OCI-LY7 (cell line): ENCODE measurements around the gene BCKDHB. TPM values are rescaled to one million over a fixed set of nuclear protein-coding genes. Genes with fewer than 3 reads are reported as not detected.

Experiments used
- BruUV-seq: library from RNA; stranded (reverse); fragments of 400-500 nt; replicated peaks from 2 replicates; lab custom pipeline; 2021; lab: Mats Ljungman, UMichigan
- CTCF ChIA-PET: fragments of 300-600 bp; sonication (Branson Sonifier 250); formaldehyde crosslinking; loops from one replicate; lab custom pipeline; 2022; ENCODE audit warnings: antibody characterized with exemption; ENCODE audit not compliant: unreplicated experiment; lab: Charles Lee
- POLR2A ChIA-PET: fragments of 300-600 bp; sonication (Branson Sonifier 250); formaldehyde crosslinking; loops from one replicate; lab custom pipeline; 2022; ENCODE audit warnings: antibody characterized with exemption; lab: Charles Lee
- DNase-seq: peaks from one replicate; pipeline ENCODE4 v3.0.0-alpha.2; 2015; ENCODE audit warnings: low spot score
- H2AFZ ChIP-seq: fragments of 200-600 bp; sonication (generic), shearing (Covaris generic); 2 replicates; pipeline ENCODE4 v1.6.1; 2014; ENCODE audit warnings: mild to moderate bottlenecking, antibody characterized with exemption, low read length, moderate library complexity
- H3K27ac ChIP-seq: fragments of 200-600 bp; sonication (generic); 2 replicates; pipeline ENCODE4 v1.5.1; 2014; ENCODE audit warnings: mixed run types, low read depth, mild to moderate bottlenecking, moderate library complexity, low read length, inconsistent platforms; ENCODE audit not compliant: poor library complexity, severe bottlenecking
- H3K36me3 ChIP-seq: fragments of 200-600 bp; sonication (generic); 2 replicates; pipeline ENCODE4 v1.6.1; 2014; ENCODE audit warnings: mild to moderate bottlenecking, antibody characterized with exemption, low read length, moderate library complexity, mixed read lengths; ENCODE audit not compliant: insufficient read depth
- H3K4me1 ChIP-seq: fragments of 200-600 bp; sonication (generic); 2 replicates; pipeline ENCODE4 v1.5.1; 2014; ENCODE audit warnings: mild to moderate bottlenecking, low read length; ENCODE audit not compliant: insufficient read depth, poor library complexity, severe bottlenecking
- H3K4me2 ChIP-seq: fragments of 200-600 bp; sonication (generic); 2 replicates; pipeline ENCODE4 v1.6.1; 2014; ENCODE audit warnings: mild to moderate bottlenecking, low read length
- H3K4me3 ChIP-seq: fragments of 200-600 bp; sonication (generic); 2 replicates; pipeline ENCODE4 v1.5.1; 2014; ENCODE audit warnings: mild to moderate bottlenecking, low read depth, low read length; ENCODE audit not compliant: poor library complexity, severe bottlenecking
- H3K79me2 ChIP-seq: fragments of 200-600 bp; sonication (generic); 2 replicates; pipeline ENCODE4 v1.6.1; 2016; ENCODE audit warnings: low read depth, mild to moderate bottlenecking, low read length, moderate library complexity, mixed read lengths; ENCODE audit not compliant: insufficient read depth
- H3K9me2 ChIP-seq: fragments of 200-600 bp; sonication (generic); 2 replicates; pipeline ENCODE4 v1.6.1; 2016; ENCODE audit warnings: mild to moderate bottlenecking, low read length, mixed read lengths; ENCODE audit not compliant: insufficient read depth
- H3K9me3 ChIP-seq: fragments of 200-600 bp; sonication (generic); 2 replicates; pipeline ENCODE4 v1.6.1; 2014; ENCODE audit warnings: mild to moderate bottlenecking, mixed run types, low read length, mixed read lengths
- H4K20me1 ChIP-seq: fragments of 200-600 bp; sonication (generic); 2 replicates; pipeline ENCODE4 v1.6.1; 2014; ENCODE audit warnings: mild to moderate bottlenecking, antibody characterized with exemption, low read length, moderate library complexity, mixed read lengths; ENCODE audit not compliant: insufficient read depth
- EZH2phosphoT487 ChIP-seq: fragments of 200-600 bp; sonication (generic); IDR thresholded peaks from 2 replicates; pipeline ENCODE4 v1.6.1; 2018; ENCODE audit warnings: low read depth, borderline replicate concordance, mild to moderate bottlenecking, mixed run types, antibody characterized with exemption, low read length, moderate library complexity, mixed read lengths
- intact Hi-C: fragments of 100-400 bp; cut with micrococcal nuclease; formaldehyde crosslinking; loops from one replicate; pipeline ENCODE4 v1.10.0; 2022; ENCODE audit not compliant: unreplicated experiment
- total RNA-seq, 2 experiments: library from RNA; depleted of rRNA in 1 of 2; stranded (reverse); fragments of >200 nt in 1 of 2; shearing (Covaris generic) in 1 of 2; gene quantifications; 2 replicates each; pipeline ENCODE4 v1.2.3, GENCODE V29; 2014 to 2022
- TF ChIP-seq, protein P1 (sequence below): fragments of 200-600 bp; sonication (generic); conservative IDR thresholded peaks from 2 replicates; pipeline ENCODE4 v1.5.1; 2014; ENCODE audit warnings: mild to moderate bottlenecking, antibody characterized with exemption, low read length, moderate library complexity, mixed read lengths

Gene BCKDHB
- total RNA-seq, 2 experiments from 2014 or later: 25.7 to 30.3 TPM

DNA sequence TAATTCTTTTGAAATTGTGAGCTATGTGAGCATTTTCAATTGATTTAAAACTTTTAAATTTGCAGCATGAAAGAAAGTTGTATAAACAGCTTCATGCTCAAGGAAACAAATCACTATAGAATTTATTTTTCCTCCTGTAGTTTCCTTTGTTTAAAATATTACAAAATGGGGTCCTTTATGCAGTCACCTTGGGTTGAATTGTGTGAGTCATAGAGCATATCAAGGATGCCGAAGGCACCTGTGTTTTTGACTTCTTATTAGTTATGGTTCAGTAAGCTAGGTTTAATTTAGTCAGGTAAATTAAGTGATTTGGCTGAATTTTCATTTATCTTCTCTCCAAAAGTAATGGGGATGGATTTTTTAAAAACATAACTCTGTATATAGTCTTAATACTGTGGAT lies 96.8 kb downstream of the BCKDHB start:
- no peak overlapping the region for H3K27ac ChIP-seq
- no peaks in the 10 kb centered on the region for H4K20me1 ChIP-seq
- BruUV-seq: no TSS peak
- no peaks in the 10 kb centered on the region for H3K9me2 ChIP-seq
- H3K9me3 ChIP-seq: no peaks in the 10 kb centered on the region
- intact Hi-C loops: no loop called here
- POLR2A ChIA-PET: interaction anchor here (0.7 to 1.2 kb wide), 6 partner anchors 13 to 540 kb away, joined by 3 to 4 read pairs (median 3); no protein-coding TSS in a partner anchor
- no peak overlapping the region for H2AFZ ChIP-seq
- TF ChIP-seq EZH2phosphoT487: no peak
- TF ChIP-seq, protein P1, sequence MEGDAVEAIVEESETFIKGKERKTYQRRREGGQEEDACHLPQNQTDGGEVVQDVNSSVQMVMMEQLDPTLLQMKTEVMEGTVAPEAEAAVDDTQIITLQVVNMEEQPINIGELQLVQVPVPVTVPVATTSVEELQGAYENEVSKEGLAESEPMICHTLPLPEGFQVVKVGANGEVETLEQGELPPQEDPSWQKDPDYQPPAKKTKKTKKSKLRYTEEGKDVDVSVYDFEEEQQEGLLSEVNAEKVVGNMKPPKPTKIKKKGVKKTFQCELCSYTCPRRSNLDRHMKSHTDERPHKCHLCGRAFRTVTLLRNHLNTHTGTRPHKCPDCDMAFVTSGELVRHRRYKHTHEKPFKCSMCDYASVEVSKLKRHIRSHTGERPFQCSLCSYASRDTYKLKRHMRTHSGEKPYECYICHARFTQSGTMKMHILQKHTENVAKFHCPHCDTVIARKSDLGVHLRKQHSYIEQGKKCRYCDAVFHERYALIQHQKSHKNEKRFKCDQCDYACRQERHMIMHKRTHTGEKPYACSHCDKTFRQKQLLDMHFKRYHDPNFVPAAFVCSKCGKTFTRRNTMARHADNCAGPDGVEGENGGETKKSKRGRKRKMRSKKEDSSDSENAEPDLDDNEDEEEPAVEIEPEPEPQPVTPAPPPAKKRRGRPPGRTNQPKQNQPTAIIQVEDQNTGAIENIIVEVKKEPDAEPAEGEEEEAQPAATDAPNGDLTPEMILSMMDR: no peak
- no peak overlapping the region for H3K4me3 ChIP-seq
- H3K36me3 ChIP-seq: no peaks in the 10 kb centered on the region
- no peaks in the 10 kb centered on the region for H3K4me1 ChIP-seq
- H3K79me2 ChIP-seq: no peaks in the 10 kb centered on the region
- no peak overlapping the region for H3K4me2 ChIP-seq
- CTCF ChIA-PET: no interaction called here
- DNase-seq: no peak

GRCh38 chr6:80205404-80205803 lies 98.9 kb downstream of the BCKDHB start:
- Histone ChIP-seq H3K36me3 (no peaks in the 10 kb centered on the region), H3K4me1 (no peaks in the 10 kb centered on the region), H3K27ac (no peak overlapping the region), H2AFZ (no peak overlapping the region), H3K4me2 (no peak overlapping the region), H3K79me2 (no peaks in the 10 kb centered on the region), H3K9me3 (no peaks in the 10 kb centered on the region), H4K20me1 (no peaks in the 10 kb centered on the region), H3K9me2 (no peaks in the 10 kb centered on the region), H3K4me3 (no peak overlapping the region)
- TF ChIP-seq EZH2phosphoT487: no peak
- TF ChIP-seq, protein P1: no peak
- BruUV-seq: no TSS peak
- intact Hi-C loops: no loop called here
- POLR2A ChIA-PET: interaction anchor here (0.7 to 0.8 kb wide), 3 partner anchors 9 to 30 kb away, joined by 3 read pairs; no protein-coding TSS in a partner anchor
- CTCF ChIA-PET: no interaction called here
- no peak for DNase-seq

- BruUV-seq: no TSS peak
- H3K9me2 ChIP-seq: no peaks in the 10 kb centered on the region
- intact Hi-C loops: no loop called here
- no peak overlapping the region for H2AFZ ChIP-seq
- DNase-seq: no peak
- no peak overlapping the region for H3K27ac ChIP-seq
- CTCF ChIA-PET: no interaction called here
- H3K4me1 ChIP-seq: no peaks in the 10 kb centered on the region
- TF ChIP-seq EZH2phosphoT487: no peak
- TF ChIP-seq, protein P1: no peak
- H3K9me3 ChIP-seq: no peaks in the 10 kb centered on the region
- POLR2A ChIA-PET: interaction anchor here (0.8 to 1.2 kb wide), 3 partner anchors 14 to 20 kb away, joined by 3 read pairs; no protein-coding TSS in a partner anchor
- H3K79me2 ChIP-seq: no peaks in the 10 kb centered on the region
- no peaks in the 10 kb centered on the region for H3K36me3 ChIP-seq
- H3K4me3 ChIP-seq: no peak overlapping the region
- H4K20me1 ChIP-seq: no peaks in the 10 kb centered on the region
- H3K4me2 ChIP-seq: no peak overlapping the region
Measured at GRCh38 chr6:80206758-80207157, 100.3 kb downstream of the BCKDHB start.
